GM19035 (cell line): ENCODE results near the gene KAZN.

Source experiments
- ATAC-seq: cut with Tn5 transposase; IDR thresholded peaks from one replicate; pipeline ENCODE4 v1.9.1; 2021; ENCODE audit not compliant: unreplicated experiment

KAZN gene

DNA sequence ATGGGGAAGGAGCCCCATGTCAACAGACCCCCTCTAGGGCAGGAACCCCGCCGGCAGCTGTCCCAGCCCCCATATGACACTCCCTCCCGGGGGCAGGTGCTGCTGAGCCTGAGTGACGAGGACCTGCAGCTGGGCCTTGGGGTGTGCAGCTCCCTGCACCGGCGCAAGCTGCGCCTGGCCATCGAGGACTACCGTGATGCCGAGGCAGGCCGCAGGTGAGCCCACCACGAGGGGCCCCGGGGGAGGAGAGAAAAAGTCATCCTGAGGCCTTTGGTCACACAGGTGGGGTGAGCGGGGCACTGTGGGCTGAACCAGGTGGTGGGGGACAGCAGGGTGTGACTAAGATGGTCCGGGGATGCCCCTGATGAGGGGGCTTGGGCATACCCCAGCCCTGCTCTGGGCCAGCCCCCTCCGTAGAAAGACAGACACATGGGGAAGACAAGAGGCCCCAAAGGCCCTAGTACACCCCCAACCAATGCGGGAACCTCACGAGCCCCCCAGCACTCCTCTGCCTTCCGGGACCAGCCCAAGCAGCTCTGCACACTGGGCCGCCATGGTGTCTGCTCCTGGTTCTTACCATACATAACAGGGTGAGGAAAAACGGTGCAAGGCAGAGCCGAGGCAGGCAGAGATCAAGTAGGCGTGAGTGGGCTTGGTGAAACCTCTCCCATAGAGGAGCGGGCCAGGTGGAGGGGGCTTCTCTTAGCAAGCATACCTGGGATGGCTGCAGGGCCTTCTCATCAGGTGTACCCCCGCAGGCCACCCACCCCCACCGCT, 496.4 kb downstream of the KAZN start:
- ATAC-seq: no peak

GRCh38 chr1:15095496-15095875, 497.0 kb downstream of the KAZN start:
- ATAC-seq: no peak

DNA sequence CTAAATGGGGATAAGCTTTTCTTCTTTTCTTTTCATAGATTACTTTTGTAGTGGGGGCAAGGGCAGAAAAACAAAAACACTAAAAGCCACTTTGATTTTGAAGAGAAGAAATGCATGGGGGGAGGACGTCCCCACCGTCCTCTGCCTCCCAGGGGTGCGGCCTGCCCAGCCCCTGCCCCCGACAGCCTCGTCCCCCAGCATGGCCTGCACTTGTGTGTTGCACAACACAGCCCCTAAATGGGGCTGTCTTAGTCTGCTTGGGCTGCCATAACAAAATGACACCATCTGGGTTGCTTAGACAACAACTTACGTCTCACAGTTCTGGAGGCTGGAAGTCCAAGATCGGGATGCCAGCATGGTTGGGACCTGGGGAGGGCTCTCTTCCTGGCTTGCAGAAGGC, 497.8 kb downstream of the KAZN start:
- no peak for ATAC-seq

DNA sequence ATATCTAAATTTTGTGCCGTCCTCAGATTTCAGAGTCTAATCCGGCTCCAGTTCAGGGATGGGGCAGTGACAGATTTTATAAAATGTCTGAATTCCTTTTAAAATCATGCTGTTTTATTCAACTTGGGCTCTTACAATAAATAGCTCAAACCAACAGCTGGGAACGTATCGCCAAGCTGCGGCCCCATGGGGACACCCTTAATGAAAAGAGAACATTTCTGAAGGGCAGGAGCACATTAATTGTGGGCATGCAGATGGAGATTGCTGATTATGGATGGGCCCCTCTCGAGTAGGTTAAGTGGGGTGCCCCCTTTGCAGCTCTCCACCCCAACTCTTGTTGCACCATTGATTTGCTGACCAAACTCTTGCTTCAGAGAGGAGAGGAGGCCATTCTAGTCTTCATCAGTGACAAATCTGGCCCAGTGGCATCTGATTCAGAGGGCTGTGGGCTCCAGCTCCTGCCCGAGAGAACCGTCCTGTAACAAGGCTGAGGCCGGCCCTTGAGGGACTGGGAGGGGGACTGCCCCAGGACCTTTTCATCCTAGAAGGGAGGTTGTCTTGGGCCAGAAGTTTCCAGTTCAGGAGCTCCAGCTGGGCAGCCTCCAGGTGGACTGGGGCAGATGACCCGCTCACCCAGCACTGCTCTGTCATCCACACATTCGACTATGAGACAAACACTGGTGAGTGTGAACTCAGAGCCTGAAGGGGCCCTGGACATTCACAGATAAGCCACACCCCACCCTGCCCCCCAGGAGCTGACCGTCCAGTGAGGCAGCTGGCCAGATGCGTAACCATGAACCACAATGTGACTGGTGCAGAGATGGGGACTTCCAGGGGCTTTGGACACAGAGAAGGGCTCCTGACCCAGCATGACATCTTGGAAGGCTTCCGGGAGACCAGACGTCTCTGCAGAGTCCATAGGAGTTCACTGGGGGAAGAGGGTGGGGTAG, 500.0 kb downstream of the KAZN start:
- no peak for ATAC-seq

- ATAC-seq: no peak
Measured at GRCh38 chr1:15099441-15100120, 501.1 kb downstream of the KAZN start.

- no peak for ATAC-seq
Measured at GRCh38 chr1:15100121-15100879, 501.8 kb downstream of the KAZN start.

DNA sequence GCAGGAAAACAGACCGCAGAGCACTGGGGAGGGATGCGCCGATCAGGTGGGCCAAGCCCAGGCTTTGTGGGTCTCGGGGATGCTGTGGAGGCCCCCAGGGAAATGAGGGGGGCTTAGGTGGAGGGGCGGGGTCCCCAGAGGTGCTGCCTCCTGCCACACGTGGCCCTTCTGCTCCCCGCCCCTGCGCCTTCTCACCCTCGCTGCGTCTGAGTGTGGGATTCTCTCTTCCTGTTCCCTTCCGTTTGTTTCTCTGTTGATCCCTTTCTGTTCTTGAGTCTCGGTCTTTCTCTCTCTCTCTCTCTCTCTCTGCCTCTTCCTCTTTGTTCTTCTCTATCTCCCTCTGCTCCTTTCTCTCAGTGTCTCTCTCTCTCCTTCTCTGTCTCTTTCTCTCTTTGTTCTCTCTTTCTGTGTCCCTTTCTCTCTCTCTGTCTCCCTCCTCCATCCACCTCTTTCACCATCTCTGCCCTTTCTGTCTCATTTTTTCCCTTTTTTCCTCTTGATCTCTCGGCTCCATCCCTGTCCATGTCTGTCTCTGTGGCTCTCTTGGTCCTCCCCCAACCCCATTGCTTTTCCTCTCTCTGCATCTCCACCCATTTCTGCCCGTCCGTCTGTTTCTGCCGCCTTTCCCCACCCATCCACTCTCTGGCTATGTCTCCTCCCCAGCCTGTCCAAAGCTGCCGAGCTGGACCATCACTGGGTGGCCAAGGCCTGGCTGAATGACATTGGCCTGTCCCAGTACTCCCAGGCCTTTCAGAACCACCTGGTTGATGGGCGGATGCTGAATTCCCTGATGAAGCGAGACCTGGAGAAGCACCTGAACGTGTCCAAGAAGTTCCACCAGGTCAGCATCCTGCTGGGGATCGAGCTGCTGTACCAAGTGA, 502.6 kb downstream of the KAZN start:
- no peak for ATAC-seq

DNA sequence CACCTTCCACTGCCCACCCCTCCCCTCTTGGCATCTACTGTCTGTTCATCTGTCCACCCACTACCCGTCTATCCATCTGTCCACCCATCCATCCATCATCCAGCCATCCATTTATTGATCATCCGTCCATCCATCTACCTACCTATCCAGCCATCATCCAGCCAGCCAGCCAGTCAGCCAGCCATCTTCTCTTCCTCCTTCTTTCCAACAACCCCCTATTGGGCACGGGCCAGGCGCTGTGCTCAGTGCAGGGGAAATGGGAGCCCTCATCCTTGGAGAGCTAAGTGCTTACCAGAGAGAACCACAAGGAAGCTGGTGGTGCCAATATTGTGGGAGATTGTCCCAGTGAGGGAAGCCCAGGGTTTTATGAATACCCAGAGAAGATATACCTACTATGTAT, 503.3 kb downstream of the KAZN start:
- ATAC-seq: no peak

- no peak for ATAC-seq
Measured at GRCh38 chr1:15102646-15103045, 504.2 kb downstream of the KAZN start.

DNA sequence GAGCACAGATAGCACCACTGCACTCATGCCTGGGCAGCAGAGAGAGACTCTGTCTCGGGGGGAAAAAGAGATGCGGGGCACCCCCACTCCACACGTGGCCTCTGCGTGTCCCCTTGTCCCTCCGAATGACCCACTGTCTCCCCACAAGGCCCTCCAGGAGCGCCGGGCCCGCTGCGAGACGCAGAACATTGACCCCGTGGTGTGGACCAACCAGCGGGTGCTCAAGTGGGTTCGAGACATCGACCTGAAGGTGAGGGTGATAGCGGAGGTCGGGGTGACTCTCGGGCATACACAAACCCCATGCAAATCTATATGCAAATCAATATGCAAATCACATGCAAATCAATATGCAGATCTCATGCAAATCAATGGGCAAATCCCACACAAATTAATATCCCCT, 504.7 kb downstream of the KAZN start:
- ATAC-seq: no peak

GRCh38 chr1:15103906-15104305, 505.4 kb downstream of the KAZN start:
- ATAC-seq: no peak

DNA sequence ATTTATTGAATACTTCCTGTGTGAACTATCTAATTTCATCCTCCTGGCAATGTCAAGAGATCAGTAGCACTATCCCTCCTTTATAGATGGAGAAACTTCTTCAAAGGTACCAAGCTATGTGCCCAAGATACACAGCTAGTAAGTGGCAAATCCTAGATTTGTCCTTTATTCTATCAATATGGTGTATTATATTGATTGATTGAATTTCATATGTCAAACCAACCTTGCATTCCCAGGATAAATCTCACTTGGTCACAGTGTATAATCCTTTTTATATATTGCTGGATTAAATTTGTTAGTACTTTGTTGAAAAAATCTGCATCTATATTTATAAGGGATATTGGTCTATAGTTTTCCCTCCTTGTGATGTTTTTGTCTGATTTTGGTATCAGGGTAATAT, 506.3 kb downstream of the KAZN start:
- ATAC-seq: no peak

GRCh38 chr1:15106608-15107007, 508.1 kb downstream of the KAZN start:
- ATAC-seq: no peak

- no peak for ATAC-seq
Measured at GRCh38 chr1:15107058-15107687, 508.7 kb downstream of the KAZN start.

GRCh38 chr1:15107911-15108310, 509.4 kb downstream of the KAZN start:
- no peak for ATAC-seq

DNA sequence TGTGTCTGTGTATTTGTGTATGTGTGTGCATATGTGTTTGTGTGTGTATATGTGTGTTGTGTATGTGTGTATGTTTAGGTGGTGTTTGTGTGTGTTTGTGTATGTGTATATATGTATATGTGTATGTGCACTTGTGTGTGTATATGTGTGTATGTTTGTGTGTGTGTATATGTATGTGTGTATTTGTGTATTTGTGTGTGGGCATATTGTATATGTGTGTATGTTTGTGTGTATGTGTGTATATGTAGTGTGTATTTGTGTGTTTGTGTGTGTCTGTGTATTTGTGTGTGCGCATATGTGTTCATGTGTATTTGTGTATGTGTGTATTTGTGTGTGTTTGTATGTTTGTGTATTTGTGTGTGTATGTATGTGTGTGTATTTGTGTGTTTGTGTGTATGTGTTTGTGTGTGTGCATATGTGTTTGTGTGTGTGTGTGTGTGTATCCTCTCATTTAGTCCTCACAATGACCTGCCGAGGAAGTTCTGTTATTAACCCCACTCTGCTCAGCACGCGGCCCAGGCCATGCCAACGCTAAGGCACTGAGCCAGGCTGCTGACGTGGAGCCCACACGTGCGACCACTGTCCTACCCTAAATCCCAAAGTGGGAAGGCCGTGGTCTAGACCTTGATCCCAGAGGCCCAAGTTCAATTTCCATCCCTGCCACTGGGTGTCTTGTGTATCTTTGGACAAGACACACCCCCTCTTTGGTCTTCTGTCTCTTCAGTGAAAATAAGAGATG, 511.8 kb downstream of the KAZN start:
- no peak for ATAC-seq

- no peak for ATAC-seq
Measured at GRCh38 chr1:15110867-15111230, 512.4 kb downstream of the KAZN start.

- no peak for ATAC-seq
Measured at GRCh38 chr1:15113146-15113545, 514.7 kb downstream of the KAZN start.

- ATAC-seq: no peak
Measured at GRCh38 chr1:15114884-15115283, 516.4 kb downstream of the KAZN start.
